H9 (cell line): ENCODE results near the gene BBX. TPM values are rescaled to one million over a fixed set of nuclear protein-coding genes. Genes with fewer than 3 reads are reported as not detected.

ENCODE experiments used
- DNase-seq: peaks from one replicate; pipeline ENCODE4 v3.0.0-alpha.2; 2017
- H2AFZ ChIP-seq: one replicate; pipeline ENCODE4 v1.6.1; 2013; ENCODE audit warnings: mild to moderate bottlenecking, low read length, control low read depth, moderate library complexity
- H2AK5ac ChIP-seq: 2 replicates; pipeline ENCODE4 v1.6.1; 2013; ENCODE audit warnings: low read length, control low read depth, mixed read lengths; ENCODE audit not compliant: insufficient read length
- H2BK120ac ChIP-seq: one replicate; pipeline ENCODE4 v1.6.1; 2013; ENCODE audit warnings: low read depth, mild to moderate bottlenecking, low read length, control low read depth, inconsistent platforms; ENCODE audit not compliant: poor library complexity, severe bottlenecking
- H2BK12ac ChIP-seq: 2 replicates; pipeline ENCODE4 v1.6.1; 2013; ENCODE audit warnings: low read length, control low read depth, mixed read lengths, low read depth; ENCODE audit not compliant: insufficient read length
- H2BK15ac ChIP-seq: 2 replicates; pipeline ENCODE4 v1.6.1; 2013; ENCODE audit warnings: low read depth, low read length, control low read depth
- H2BK20ac ChIP-seq: one replicate; pipeline ENCODE4 v1.6.1; 2013; ENCODE audit warnings: low read depth, mild to moderate bottlenecking, low read length, control low read depth, inconsistent platforms; ENCODE audit not compliant: poor library complexity, severe bottlenecking
- H2BK5ac ChIP-seq: 2 replicates; pipeline ENCODE4 v1.6.1; 2013; ENCODE audit warnings: low read length, control low read depth, mixed read lengths; ENCODE audit not compliant: insufficient read length
- H3K14ac ChIP-seq: 2 replicates; pipeline ENCODE4 v1.6.1; 2013; ENCODE audit warnings: low read length, control low read depth; ENCODE audit not compliant: insufficient read depth
- H3K18ac ChIP-seq: 2 replicates; pipeline ENCODE4 v1.6.1; 2013; ENCODE audit warnings: low read depth, mild to moderate bottlenecking, mixed read lengths, low read length, control low read depth; ENCODE audit not compliant: insufficient read length
- H3K23ac ChIP-seq: 2 replicates; pipeline ENCODE4 v1.6.1; 2013; ENCODE audit warnings: low read length, control low read depth, mixed read lengths, low read depth; ENCODE audit not compliant: insufficient read length
- H3K23me2 ChIP-seq: 2 replicates; pipeline ENCODE4 v1.6.1; 2013; ENCODE audit warnings: low read depth, mild to moderate bottlenecking, mixed read lengths, low read length, control low read depth; ENCODE audit not compliant: insufficient read length, poor library complexity, severe bottlenecking
- H3K27ac ChIP-seq: 2 replicates; pipeline ENCODE4 v1.5.1; 2013; ENCODE audit warnings: low read length, control low read depth, mixed read lengths, low read depth; ENCODE audit not compliant: insufficient read length
- H3K27me3 ChIP-seq: 2 replicates; pipeline ENCODE4 v1.6.1; 2013; ENCODE audit warnings: low read length, control low read depth, inconsistent platforms; ENCODE audit not compliant: insufficient read depth
- H3K4ac ChIP-seq: 2 replicates; pipeline ENCODE4 v1.6.1; 2013; ENCODE audit warnings: low read depth, mild to moderate bottlenecking, control low read depth, inconsistent platforms, low read length, moderate library complexity
- H3K4me1 ChIP-seq: 2 replicates; pipeline ENCODE4 v1.6.1; 2013; ENCODE audit warnings: low read length, control low read depth, inconsistent platforms; ENCODE audit not compliant: insufficient read depth
- H3K4me2 ChIP-seq: 2 replicates; pipeline ENCODE4 v1.6.1; 2013; ENCODE audit warnings: low read length, control low read depth, mixed read lengths; ENCODE audit not compliant: insufficient read length, insufficient read depth
- H3K56ac ChIP-seq: 2 replicates; pipeline ENCODE4 v1.6.1; 2013; ENCODE audit warnings: low read depth, mild to moderate bottlenecking, mixed read lengths, low read length, control low read depth; ENCODE audit not compliant: insufficient read length
- H3K79me1 ChIP-seq: 2 replicates; pipeline ENCODE4 v1.6.1; 2013; ENCODE audit warnings: low read depth, mild to moderate bottlenecking, moderate library complexity, low read length, control low read depth, inconsistent platforms; ENCODE audit not compliant: insufficient read depth, poor library complexity, severe bottlenecking
- H3K79me2 ChIP-seq: 2 replicates; pipeline ENCODE4 v1.6.1; 2013; ENCODE audit warnings: low read length, control low read depth, inconsistent platforms; ENCODE audit not compliant: insufficient read depth
- H3K9ac ChIP-seq: 2 replicates; pipeline ENCODE4 v1.6.1; 2013; ENCODE audit warnings: low read length, control low read depth, mixed read lengths; ENCODE audit not compliant: insufficient read length; ENCODE audit errors: extremely low read depth
- H3K9me3 ChIP-seq: one replicate; pipeline ENCODE4 v1.6.1; 2013; ENCODE audit warnings: low read depth, low read length, inconsistent platforms; ENCODE audit not compliant: control insufficient read depth
- H3T11ph ChIP-seq: one replicate; pipeline ENCODE4 v1.6.1; 2013; ENCODE audit warnings: mild to moderate bottlenecking, low read length, control low read depth, inconsistent platforms
- H4K20me1 ChIP-seq: one replicate; pipeline ENCODE4 v1.6.1; 2013; ENCODE audit not compliant: control insufficient read depth, insufficient read length, insufficient read depth
- H4K5ac ChIP-seq: 2 replicates; pipeline ENCODE4 v1.6.1; 2013; ENCODE audit warnings: low read depth, mild to moderate bottlenecking, mixed read lengths, low read length, control low read depth; ENCODE audit not compliant: insufficient read length
- H4K8ac ChIP-seq: replicated peaks from 2 replicates; pipeline ENCODE4 v1.6.1; 2013; ENCODE audit warnings: low read length, control low read depth, mixed read lengths, low read depth; ENCODE audit not compliant: insufficient read length
- H4K91ac ChIP-seq: 2 replicates; pipeline ENCODE4 v1.6.1; 2013; ENCODE audit warnings: low read depth, mild to moderate bottlenecking, moderate library complexity, mixed read lengths, low read length, control low read depth; ENCODE audit not compliant: insufficient read length
- H3K27ac Mint-ChIP-seq, 3 experiments: 2 replicates in 2 of 3; 3 replicates in 1 of 3; pipeline ENCODE4 v1.8.0; 2020 to 2021; ENCODE audit warnings: mixed read lengths in 3 of 3, mild to moderate bottlenecking in 1 of 3, moderate library complexity in 1 of 3
- H3K27me3 Mint-ChIP-seq: 2 replicates; pipeline ENCODE4 v1.8.0; 2021; ENCODE audit warnings: low read depth, mild to moderate bottlenecking, moderate library complexity, mixed read lengths
- H3K36me3 Mint-ChIP-seq, 3 experiments: 2 replicates in 2 of 3; 3 replicates in 1 of 3; pipeline ENCODE4 v1.8.0; 2020 to 2021; ENCODE audit warnings: low read depth in 3 of 3, mixed read lengths in 3 of 3; ENCODE audit not compliant: insufficient read depth in 1 of 3
- H3K4me1 Mint-ChIP-seq, 2 experiments: 2 replicates each; pipeline ENCODE4 v1.8.0; 2020; ENCODE audit warnings: mixed read lengths in 2 of 2
- H3K4me3 Mint-ChIP-seq, 2 experiments: 2 replicates in 1 of 2; 3 replicates in 1 of 2; pipeline ENCODE4 v1.8.0; 2020 to 2021; ENCODE audit warnings: mild to moderate bottlenecking in 2 of 2, mixed read lengths in 2 of 2, moderate library complexity in 1 of 2
- H3K9me3 Mint-ChIP-seq, 2 experiments: 2 replicates in 1 of 2; 3 replicates in 1 of 2; pipeline ENCODE4 v1.8.0; 2020; ENCODE audit warnings: mild to moderate bottlenecking in 2 of 2, mixed read lengths in 2 of 2, moderate library complexity in 1 of 2
- WGBS: extraction: QIAGEN DNeasy Blood & Tissue Kit; methylation state at CpG from one replicate; pipeline ENCODE4 v1.1.7; 2013; ENCODE audit warnings: missing lambda C conversion rate, low lambda C conversion rate, mixed read lengths; ENCODE audit not compliant: insufficient read length; ENCODE audit errors: extremely low coverage; 5-methylcytosine and 5-hydroxymethylcytosine counted together
- total RNA-seq: library from RNA; stranded (reverse); gene quantifications from 2 replicates; pipeline ENCODE4 v1.2.1, GENCODE V29; 2021
- TF ChIP-seq, protein P1 (sequence below): fragments of 200-600 bp; sonication (generic); conservative IDR thresholded peaks from 3 replicates; pipeline ENCODE4 v1.8.0; 2021; ENCODE audit warnings: antibody characterized with exemption, mild to moderate bottlenecking

The BBX gene
- total RNA-seq, 1 experiment from 2014 or later: 34.8 TPM

DNA sequence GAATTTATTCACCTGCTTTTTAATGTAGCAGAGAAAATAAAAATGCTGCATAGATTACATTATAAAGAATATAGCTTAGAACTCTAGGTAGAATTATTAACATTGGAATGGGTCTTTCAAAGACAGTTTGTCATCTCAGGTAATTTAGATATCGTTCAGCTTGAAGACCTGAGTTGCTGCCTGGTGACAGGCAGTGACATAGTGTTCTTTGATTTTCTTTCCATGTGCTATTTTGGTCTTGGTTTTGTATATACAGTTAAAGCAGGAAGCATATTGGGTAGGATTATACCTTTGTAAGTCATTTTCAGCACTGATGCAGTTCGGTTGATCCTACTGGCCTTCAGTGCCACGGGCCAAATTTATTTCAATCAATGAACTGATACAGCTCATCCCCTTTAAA, 98.7 kb downstream of the BBX start:
- Mint-ChIP-seq H3K4me1 (peaks cover 31% of the 10 kb centered on the region in 2 experiments), H3K36me3 (no peaks in the 10 kb centered on the region), H3K4me3 (no peak overlapping the region), H3K27ac (no peak overlapping the region), H3K27me3 (no peaks in the 10 kb centered on the region), H3K9me3 (no peaks in the 10 kb centered on the region)
- Histone ChIP-seq H3K4me1 (peaks cover 6% of the 10 kb centered on the region), H3K79me2 (peaks cover 2% of the 10 kb centered on the region; the same call in 1 of the 2 replicates), H3K9me3 (no peaks in the 10 kb centered on the region), H3K27ac (no peak overlapping the region), H2BK20ac (no peak overlapping the region), H3T11ph (no peak overlapping the region), H4K20me1 (no peaks in the 10 kb centered on the region), H3K27me3 (no peaks in the 10 kb centered on the region), H3K9ac (no peak overlapping the region), H2AK5ac (no peak overlapping the region), H3K79me1 (no peaks in the 10 kb centered on the region), H3K4me2 (no peak overlapping the region), H2BK15ac (no peak overlapping the region), H3K23me2 (no peaks in the 10 kb centered on the region), H3K4ac (no peak overlapping the region), H3K18ac (no peak overlapping the region), H3K23ac (no peak overlapping the region), H3K14ac (no peak overlapping the region), H4K8ac (no peak overlapping the region), H2BK5ac (no peak overlapping the region), H2AFZ (no peak overlapping the region), H3K56ac (no peak overlapping the region), H4K5ac (no peak overlapping the region), H4K91ac (no peak overlapping the region), H2BK120ac (no peak overlapping the region), H2BK12ac (no peak overlapping the region)
- TF ChIP-seq, protein P1, sequence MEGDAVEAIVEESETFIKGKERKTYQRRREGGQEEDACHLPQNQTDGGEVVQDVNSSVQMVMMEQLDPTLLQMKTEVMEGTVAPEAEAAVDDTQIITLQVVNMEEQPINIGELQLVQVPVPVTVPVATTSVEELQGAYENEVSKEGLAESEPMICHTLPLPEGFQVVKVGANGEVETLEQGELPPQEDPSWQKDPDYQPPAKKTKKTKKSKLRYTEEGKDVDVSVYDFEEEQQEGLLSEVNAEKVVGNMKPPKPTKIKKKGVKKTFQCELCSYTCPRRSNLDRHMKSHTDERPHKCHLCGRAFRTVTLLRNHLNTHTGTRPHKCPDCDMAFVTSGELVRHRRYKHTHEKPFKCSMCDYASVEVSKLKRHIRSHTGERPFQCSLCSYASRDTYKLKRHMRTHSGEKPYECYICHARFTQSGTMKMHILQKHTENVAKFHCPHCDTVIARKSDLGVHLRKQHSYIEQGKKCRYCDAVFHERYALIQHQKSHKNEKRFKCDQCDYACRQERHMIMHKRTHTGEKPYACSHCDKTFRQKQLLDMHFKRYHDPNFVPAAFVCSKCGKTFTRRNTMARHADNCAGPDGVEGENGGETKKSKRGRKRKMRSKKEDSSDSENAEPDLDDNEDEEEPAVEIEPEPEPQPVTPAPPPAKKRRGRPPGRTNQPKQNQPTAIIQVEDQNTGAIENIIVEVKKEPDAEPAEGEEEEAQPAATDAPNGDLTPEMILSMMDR: no peak
- WGBS: no CpG with 5 or more reads among the region's 3 CpGs
- DNase-seq: no peak
